DND-41 (cell line): ENCODE results near the gene TMED10.

Source experiments
- CTCF ChIP-seq: IDR thresholded peaks from 2 replicates; pipeline ENCODE4 v1.5.1; 2012; ENCODE audit warnings: borderline replicate concordance, low read length, moderate library complexity, mild to moderate bottlenecking; ENCODE audit not compliant: poor library complexity, severe bottlenecking; ENCODE audit errors: extremely low read depth
- EZH2 ChIP-seq: IDR thresholded peaks from 3 replicates; pipeline ENCODE4 v1.6.1; 2012; ENCODE audit warnings: borderline replicate concordance, low read depth, mild to moderate bottlenecking, moderate library complexity, low read length, inconsistent platforms; ENCODE audit not compliant: severe bottlenecking

GRCh38 chr14:75213172-75213571 lies 36.8 kb upstream of the TMED10 start:
- no peak for TF ChIP-seq CTCF
- TF ChIP-seq EZH2: no peak
